GM04504 (cell line): ENCODE results near the gene CDH22.

ENCODE experiments used
- DNase-seq: peaks from one replicate; pipeline ENCODE4 v3.0.0-alpha.2; 2012; ENCODE audit warnings: low read depth

CDH22 gene

DNA sequence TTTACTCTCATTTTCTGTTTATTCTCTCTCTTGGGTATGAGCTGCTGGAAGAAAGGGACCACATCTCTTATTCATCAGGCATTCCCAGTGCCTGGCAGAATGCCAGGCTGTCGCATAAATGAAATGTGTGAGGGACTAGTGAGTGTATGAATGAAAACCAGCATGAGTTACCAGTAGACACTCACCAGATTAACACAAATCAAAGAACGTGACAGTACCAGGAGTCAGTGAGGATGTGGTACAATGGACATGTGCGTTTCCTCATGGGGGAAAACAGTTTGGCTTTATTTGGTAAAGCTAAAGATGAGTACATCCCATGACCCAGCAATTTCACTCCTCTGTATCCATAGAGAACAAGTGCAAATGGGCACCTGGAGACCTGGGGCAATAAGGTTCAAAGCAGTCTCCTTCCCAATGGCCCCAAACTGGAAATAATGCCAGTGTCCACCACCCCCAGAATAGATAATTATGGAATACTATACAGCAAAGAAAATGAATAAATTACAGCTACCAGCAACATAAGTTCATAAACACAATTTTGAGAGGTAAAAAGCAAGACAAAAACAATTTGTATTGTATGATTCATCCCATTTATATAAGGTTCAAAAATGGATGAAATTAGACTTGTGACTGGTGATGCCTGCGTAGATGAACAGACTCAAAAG lies 93.3 kb downstream of the CDH22 start:
- no peak for DNase-seq

DNA sequence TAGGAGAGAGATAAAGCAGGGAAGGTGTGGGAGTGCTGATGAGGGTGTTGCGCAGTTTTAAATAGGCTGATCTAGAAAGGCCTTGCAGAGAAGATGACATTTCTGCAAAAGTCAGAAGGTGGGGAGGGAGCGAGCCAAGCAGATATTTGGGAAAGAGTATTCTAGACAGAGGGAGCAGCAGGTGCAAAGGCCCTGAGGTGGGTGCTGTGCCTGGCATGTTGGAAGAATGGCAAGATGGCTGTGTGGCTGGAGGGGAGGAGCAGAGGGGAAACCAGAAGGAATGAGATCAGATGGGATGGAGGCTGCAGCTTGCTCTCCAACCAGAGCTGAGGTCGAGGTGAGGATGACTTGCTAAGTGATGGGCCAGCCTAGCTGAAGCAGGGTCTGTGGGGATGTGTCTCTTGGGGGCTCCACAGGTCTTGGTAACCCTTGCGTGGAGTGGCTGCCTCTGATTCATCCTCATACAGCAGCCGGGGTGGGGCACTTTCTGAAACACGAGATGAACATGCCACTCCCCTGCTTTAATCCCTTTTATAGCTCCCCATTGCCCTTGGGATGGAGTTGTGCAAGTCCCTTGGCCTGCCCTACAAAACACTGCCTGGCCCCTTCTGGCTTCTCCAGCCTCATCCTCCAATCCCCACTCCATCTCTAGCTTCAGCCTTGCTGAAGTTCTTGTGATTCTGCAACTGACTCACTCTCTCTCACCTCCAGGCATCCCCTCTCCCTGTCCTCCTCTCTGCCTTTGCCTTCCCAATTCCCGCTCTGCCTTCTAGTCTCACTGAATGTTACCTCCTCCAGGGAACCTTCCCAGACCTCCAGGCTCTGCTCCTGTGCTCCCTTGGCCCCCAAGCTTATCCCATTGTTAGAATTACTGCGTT lies 94.1 kb downstream of the CDH22 start:
- no peak for DNase-seq

DNA sequence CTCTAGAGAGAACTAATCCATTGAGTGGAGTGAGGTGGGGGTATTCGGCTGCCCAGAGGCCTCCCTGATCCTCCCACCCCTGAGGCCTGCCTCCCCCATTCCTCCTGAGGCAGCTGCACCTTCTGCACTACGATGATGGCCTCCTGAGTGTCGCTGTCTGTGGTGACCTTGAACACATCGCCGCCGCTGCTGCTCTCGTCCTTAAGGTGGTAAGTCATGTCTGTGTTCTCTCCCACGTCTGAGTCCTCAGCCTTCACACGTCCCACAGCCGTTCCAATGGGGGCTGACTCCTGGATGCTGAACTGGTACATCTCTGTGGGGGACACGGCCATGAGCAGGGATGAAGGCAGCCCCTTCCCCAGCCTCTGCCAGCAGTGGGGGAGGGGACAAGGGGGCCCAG lies 95.4 kb downstream of the CDH22 start:
- DNase-seq = no peak

- no peak for DNase-seq
Measured at GRCh38 chr20:46212252-46212651, 96.0 kb downstream of the CDH22 start.

DNA sequence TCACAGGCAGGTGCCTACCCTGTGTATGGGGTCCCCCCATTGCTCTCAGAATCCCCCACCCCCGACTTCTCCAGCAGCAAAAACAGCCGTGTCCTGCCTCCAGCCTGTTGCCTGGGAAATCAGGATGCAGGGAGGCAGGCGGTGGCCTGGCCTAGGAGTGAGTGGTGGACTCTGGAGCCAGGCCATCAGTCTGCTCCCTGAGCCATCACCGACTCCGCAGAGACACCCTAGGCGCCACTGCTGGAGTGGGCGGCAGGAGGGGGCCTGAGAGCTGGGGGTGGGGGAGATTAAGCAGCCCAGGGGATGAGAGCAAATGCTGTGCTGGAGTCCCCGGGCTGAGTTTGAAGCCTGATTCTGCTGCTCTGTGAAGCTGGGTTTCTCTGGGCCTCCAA lies 97.0 kb downstream of the CDH22 start:
- no peak for DNase-seq

DNA sequence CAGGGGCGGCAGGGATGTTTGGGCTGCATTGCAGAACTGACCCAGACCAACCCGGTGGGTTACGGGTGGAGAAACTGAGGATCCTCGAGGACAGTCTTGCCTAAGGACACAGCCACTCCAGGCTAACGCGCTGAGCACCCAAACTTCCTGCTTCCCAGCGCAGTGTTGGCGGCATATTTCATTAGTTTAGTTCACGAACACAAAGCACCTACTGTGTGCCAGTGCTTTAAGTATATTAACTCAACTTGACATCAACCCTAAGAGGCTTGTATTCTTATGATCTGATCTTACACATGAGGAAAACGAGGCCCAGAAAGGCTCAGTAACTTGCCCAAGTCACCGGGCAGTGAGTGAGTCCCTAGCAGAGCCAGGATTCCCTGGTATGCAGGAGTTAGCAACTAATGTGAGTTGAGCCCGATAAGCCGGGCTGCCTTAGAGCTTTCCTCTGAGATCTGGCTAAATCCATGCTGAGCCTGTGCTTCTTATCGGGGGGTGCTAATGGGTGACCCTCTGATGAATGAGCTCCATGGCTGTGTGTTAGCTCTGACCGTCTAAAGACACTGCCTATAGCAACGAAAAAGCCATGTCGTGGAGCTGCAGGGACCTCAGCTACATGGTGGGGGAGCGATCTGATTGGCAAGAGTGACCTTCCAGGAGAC lies 97.5 kb downstream of the CDH22 start:
- no peak for DNase-seq

- DNase-seq = no peak
Measured at GRCh38 chr20:46209930-46210671, 98.2 kb downstream of the CDH22 start.

GRCh38 chr20:46207793-46208192 lies 100.5 kb downstream of the CDH22 start:
- DNase-seq = no peak

- no peak for DNase-seq
Measured at GRCh38 chr20:46206992-46207549, 101.2 kb downstream of the CDH22 start.

GRCh38 chr20:46206025-46206424 lies 102.3 kb downstream of the CDH22 start:
- DNase-seq = no peak

DNA sequence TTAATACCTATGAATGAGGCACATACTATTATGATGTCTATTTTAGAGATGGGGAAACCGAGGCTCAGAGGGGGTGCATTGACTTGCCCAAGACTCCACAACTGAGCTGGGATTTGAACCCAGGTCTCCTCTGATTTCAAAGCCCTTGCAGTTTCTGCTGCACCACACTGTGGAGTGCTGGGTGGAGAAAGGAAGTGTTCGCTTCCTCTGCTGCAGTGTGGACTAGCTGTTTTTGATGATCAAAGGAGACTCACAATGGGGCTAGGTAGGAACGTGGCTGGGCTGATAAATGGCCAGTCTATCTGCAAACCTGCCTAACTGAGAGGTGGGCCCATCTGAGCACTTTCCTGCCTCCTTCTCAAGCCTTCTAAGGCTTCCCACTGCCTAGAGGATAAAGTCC lies 102.9 kb downstream of the CDH22 start:
- DNase-seq = no peak

GRCh38 chr20:46204594-46205186 lies 103.6 kb downstream of the CDH22 start:
- DNase-seq = no peak

- no peak for DNase-seq
Measured at GRCh38 chr20:46203510-46203837, 104.8 kb downstream of the CDH22 start.

- DNase-seq = no peak
Measured at GRCh38 chr20:46202766-46203509, 105.4 kb downstream of the CDH22 start.

DNA sequence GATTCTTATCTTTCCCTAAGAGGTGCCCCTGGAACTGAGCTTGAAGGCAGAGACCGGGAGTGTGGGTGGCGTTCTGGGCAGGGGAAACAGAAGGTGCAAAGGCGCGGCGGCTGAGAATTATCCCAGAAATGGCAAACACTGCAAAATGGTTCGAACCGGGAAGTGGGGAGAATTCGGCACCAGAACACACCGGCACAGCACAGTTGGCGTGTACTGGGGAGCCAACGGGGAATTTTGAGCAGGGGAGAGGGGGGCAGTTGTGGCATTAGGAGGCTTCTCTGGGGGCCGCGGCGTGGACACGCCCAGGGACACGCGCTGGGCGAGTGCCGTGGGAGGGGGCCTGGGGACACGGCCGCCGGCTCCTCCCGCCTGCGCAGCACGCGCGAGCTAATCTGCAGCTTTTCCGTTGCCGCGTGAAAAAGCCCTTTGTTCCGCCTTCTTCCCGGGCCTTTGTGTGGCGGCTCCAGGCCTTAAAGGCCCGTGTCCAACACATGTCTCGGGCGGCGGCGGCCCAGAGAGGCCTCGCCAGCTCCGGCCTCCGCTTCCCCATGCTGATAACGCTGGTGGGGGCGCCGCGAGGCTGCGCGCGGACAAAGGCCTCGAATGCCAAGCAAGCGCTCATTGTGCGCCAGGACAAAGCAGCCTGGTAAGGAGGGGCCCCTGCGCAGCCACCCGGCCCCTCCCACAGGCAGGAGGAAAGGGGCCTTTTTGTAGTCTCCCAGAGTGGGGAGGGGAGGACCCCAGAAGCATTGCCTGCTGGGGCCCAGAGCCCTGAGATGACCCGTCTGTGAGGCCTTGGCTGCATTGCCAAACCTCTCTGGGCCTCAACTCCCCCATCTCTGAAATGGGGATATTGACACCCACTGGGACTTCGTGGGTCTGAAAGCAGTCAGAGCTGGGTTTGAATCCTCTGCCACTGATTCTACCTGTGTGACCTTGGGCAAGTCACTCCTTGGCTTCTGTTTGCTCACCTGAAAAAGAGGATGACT lies 107.4 kb downstream of the CDH22 start:
- no peak for DNase-seq

- no peak for DNase-seq
Measured at GRCh38 chr20:46199198-46199597, 109.1 kb downstream of the CDH22 start.

- no peak for DNase-seq
Measured at GRCh38 chr20:46196990-46197389, 111.3 kb downstream of the CDH22 start.

GRCh38 chr20:46195264-46196036 lies 112.8 kb downstream of the CDH22 start:
- DNase-seq = no peak

DNA sequence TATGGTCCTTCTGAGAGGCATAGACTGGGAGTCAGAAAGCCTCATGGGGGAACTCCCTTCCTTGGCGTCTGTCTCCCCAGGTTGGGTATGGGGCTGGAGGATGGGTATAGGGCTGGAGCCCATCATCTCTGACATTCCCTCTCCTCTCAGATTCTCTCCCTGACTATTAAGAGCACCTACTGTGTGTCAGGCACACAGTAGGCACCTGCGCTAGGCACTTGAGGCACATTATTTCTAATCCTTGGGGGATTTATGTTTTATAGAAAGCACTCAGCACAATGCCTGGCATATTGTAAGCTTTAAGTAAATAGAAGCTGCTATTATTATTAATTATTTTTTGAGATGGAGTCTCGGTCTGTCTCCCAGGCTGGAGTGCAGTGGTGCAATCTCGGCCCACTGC lies 113.9 kb downstream of the CDH22 start:
- DNase-seq = no peak
